NB4 (cell line): ENCODE measurements around the gene CLDN18.

Source experiments
- MYC ChIP-seq: IDR thresholded peaks from 2 replicates; pipeline ENCODE4 v1.6.1; 2011; ENCODE audit warnings: low read depth, low read length
- POLR2A ChIP-seq: IDR thresholded peaks from 2 replicates; pipeline ENCODE4 v1.6.1; 2011; ENCODE audit warnings: mild to moderate bottlenecking; ENCODE audit not compliant: insufficient read length; ENCODE audit errors: extremely low read depth
- TF ChIP-seq, protein P1 (sequence below): IDR thresholded peaks from one replicate; pipeline ENCODE4 v1.5.1; 2012; ENCODE audit warnings: low read depth, low read length
- TF ChIP-seq, protein P2 (sequence below): IDR thresholded peaks from 2 replicates; pipeline ENCODE4 v1.6.1; 2011; ENCODE audit warnings: low read depth, low read length

DNA sequence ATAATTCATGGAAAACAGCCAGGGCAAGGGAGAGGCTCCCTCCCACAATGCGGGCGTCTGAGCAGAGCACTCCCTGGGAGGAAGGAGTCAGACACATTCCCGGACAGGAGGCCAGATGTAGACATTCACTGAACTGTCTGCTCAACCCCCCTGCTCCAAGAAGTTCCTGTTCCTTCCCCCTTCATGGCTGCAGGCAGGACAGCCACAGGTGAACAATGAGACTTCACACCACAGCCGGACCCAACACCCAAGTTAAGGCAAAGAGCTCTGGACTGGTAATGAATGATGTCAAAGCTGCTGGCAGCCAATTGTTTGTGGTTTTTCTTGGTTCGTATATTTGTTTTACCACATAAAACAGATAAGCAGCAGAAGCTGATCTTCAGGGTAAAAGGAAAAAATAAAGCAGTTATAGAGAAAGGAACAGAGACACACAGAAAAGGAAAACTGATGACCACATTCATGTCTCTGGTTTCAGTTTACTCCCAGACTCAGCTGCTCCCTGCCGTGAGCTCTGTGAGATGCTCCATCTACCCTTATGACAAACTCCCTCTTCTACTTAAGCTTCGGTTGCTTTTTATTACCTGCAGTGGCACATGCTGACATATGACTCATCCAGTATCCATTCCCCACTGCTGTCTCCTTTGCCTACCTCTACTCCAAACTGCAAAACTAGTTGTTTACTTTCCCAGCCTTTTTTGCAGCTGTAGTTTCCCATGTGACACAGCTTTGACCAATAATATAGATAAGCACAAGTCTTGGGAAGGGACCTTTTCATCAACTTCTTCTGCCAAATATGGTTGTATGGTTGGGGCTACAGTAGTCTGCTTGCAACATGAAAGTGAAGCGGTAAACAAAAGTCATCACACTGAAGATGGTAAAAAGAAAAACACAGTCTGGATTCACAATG, 72.4 kb downstream of the CLDN18 start:
- TF ChIP-seq, protein P1, sequence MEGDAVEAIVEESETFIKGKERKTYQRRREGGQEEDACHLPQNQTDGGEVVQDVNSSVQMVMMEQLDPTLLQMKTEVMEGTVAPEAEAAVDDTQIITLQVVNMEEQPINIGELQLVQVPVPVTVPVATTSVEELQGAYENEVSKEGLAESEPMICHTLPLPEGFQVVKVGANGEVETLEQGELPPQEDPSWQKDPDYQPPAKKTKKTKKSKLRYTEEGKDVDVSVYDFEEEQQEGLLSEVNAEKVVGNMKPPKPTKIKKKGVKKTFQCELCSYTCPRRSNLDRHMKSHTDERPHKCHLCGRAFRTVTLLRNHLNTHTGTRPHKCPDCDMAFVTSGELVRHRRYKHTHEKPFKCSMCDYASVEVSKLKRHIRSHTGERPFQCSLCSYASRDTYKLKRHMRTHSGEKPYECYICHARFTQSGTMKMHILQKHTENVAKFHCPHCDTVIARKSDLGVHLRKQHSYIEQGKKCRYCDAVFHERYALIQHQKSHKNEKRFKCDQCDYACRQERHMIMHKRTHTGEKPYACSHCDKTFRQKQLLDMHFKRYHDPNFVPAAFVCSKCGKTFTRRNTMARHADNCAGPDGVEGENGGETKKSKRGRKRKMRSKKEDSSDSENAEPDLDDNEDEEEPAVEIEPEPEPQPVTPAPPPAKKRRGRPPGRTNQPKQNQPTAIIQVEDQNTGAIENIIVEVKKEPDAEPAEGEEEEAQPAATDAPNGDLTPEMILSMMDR = no peak
- TF ChIP-seq POLR2A = no peak
- TF ChIP-seq MYC = no peak
- TF ChIP-seq, protein P2, sequence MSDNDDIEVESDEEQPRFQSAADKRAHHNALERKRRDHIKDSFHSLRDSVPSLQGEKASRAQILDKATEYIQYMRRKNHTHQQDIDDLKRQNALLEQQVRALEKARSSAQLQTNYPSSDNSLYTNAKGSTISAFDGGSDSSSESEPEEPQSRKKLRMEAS = no peak
